C4-2B (cell line): ENCODE data around the gene SYCE3.

Experiments
- H3K27ac ChIP-seq: fragments of 450-650 bp; 2 replicates; pipeline ENCODE4 v1.5.1; 2017
- CTCF ChIP-seq: fragments of 450-650 bp; conservative IDR thresholded peaks from 2 replicates; pipeline ENCODE4 v1.5.1; 2017; ENCODE audit warnings: mild to moderate bottlenecking
- ZFX ChIP-seq: fragments of 450-650 bp; IDR thresholded peaks from 2 replicates; pipeline ENCODE4 v1.6.1; 2017

The SYCE3 gene

GRCh38 chr22:50530877-50531545 lies 31.7 kb downstream of the SYCE3 start:
- TF ChIP-seq CTCF (no peak), ZFX (no peak; the same call in 1 of the 2 replicates)
- H3K27ac ChIP-seq: peak overlapping the region; percentile 98

- peak overlapping the region; percentile 98 for H3K27ac ChIP-seq
Measured at GRCh38 chr22:50530580-50530876, 32.2 kb downstream of the SYCE3 start.

GRCh38 chr22:50529897-50530579 lies 32.7 kb downstream of the SYCE3 start, which contains the start of gene TYMP:
Gene TYMP, minus strand, starts transcription at chr22:50530012. Its CDS starts 303 bp downstream, at chr22:50529709.
- H3K27ac ChIP-seq: peak within 1 kb of the TSS; percentile 98
- TF ChIP-seq CTCF (no peak), ZFX (peak; percentile 65; the same call in 1 of the 2 replicates)

More at GRCh38 chr22:50530580-50530876, 32.2 kb downstream of the SYCE3 start:
- TF ChIP-seq CTCF: no peak
- peak; percentile 35; the same call in 1 of the 2 replicates for TF ChIP-seq ZFX

GRCh38 chr22:50529416-50529896 lies 33.3 kb downstream of the SYCE3 start:
- no peak for TF ChIP-seq ZFX
- TF ChIP-seq CTCF: no peak
- H3K27ac ChIP-seq: peak overlapping the region; percentile 98

- peak overlapping the region; percentile 98 for H3K27ac ChIP-seq
- TF ChIP-seq CTCF (no peak), ZFX (no peak)
Measured at GRCh38 chr22:50528682-50529415, 33.9 kb downstream of the SYCE3 start.

GRCh38 chr22:50527921-50528681 lies 34.6 kb downstream of the SYCE3 start:
- TF ChIP-seq ZFX (no peak), CTCF (no peak)
- peak overlapping the region; percentile 98 for H3K27ac ChIP-seq
